SJSA1 (cell line): Measurements from ENCODE around the gene ATP6V1F. TPM values are rescaled to one million over a fixed set of nuclear protein-coding genes. Genes with fewer than 3 reads are reported as not detected.
A peak's percentile ranks its signal among the peaks of the same experiment; 100 is the strongest.

Experiments used
- DNase-seq, 2 experiments: peaks; one replicate each; pipeline ENCODE4 v3.0.0-alpha.2; 2015 to 2020; ENCODE audit warnings: low spot score in 2 of 2, low read depth in 1 of 2
- H3K27ac ChIP-seq: fragments of 250-450 bp; sonication (Bioruptor Pico); 2 replicates; pipeline ENCODE4 v1.5.1; 2020; ENCODE audit warnings: mild to moderate bottlenecking, moderate library complexity
- H3K27me3 ChIP-seq: fragments of 250-450 bp; sonication (Bioruptor Pico); replicated peaks from 2 replicates; pipeline ENCODE4 v1.5.1; 2020; ENCODE audit warnings: mild to moderate bottlenecking, moderate library complexity
- H3K36me3 ChIP-seq: fragments of 250-450 bp; sonication (Bioruptor Pico); 2 replicates; pipeline ENCODE4 v1.5.1; 2020; ENCODE audit warnings: mild to moderate bottlenecking
- H3K4me1 ChIP-seq: fragments of 250-450 bp; sonication (Bioruptor Pico); replicated peaks from 2 replicates; pipeline ENCODE4 v1.6.1; 2021; ENCODE audit warnings: mild to moderate bottlenecking
- H3K4me3 ChIP-seq: fragments of 250-450 bp; sonication (Bioruptor Pico); 2 replicates; pipeline ENCODE4 v1.5.1; 2020; ENCODE audit warnings: mild to moderate bottlenecking
- H3K9me3 ChIP-seq: fragments of 250-450 bp; sonication (Bioruptor Pico); replicated peaks from 2 replicates; pipeline ENCODE4 v1.5.1; 2020; ENCODE audit warnings: mild to moderate bottlenecking
- total RNA-seq: library from RNA; depleted of rRNA; stranded (reverse); fragments of >200 nt; shearing (Covaris generic); gene quantifications from 2 replicates; pipeline ENCODE4 v1.2.3, GENCODE V29; 2014

ATP6V1F gene
- total RNA-seq, 1 experiment from 2014 or later: 96.2 TPM

DNA sequence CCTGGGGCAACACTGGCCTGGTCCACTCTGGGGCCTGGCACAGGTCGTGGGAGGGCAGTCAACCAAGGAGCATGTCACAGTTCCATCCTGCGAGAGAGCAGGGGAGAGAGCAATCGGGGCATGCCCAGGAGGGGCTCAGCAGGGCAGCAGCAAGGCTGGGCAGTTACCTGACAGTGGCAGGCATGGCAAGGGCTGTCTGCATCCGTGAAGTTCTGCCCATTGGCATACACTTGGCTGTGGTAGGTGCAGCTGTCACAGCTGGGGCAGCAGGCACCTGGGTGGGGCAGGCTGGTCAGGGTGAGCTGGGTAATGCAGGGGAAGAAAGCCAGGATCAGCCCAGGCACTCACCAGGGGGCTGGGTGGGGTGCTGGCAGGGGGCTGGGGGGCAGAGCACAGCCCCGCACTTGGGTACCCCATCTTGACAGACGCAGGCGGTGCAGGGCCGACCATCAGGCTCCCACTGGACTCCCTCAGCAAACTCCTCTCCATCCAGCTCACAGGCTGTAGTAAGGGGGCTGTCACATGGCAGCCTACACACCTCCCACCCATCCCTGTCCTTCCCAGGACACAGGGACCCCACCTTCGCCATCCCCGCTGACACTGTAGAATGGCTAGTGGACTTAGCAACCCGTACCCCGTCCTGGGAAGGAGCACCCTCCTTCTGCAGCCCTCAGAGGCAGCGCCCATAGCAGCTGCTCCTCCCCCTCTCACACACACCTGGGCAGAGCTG is 30.0 kb downstream of the ATP6V1F start:
- Histone ChIP-seq H3K4me3 (no peak overlapping the region), H3K27ac (no peak overlapping the region), H3K36me3 (no peaks in the 10 kb centered on the region), H3K27me3 (no peaks in the 10 kb centered on the region), H3K9me3 (no peaks in the 10 kb centered on the region), H3K4me1 (no peaks in the 10 kb centered on the region)
- DNase-seq: no peak

GRCh38 chr7:128893251-128894100 is 30.8 kb downstream of the ATP6V1F start:
- DNase-seq: no peak
- H3K9me3 ChIP-seq: no peaks in the 10 kb centered on the region
- no peak overlapping the region for H3K27ac ChIP-seq
- H3K4me3 ChIP-seq: no peak overlapping the region
- H3K27me3 ChIP-seq: no peaks in the 10 kb centered on the region
- no peaks in the 10 kb centered on the region for H3K36me3 ChIP-seq
- no peaks in the 10 kb centered on the region for H3K4me1 ChIP-seq

GRCh38 chr7:128894101-128894440 is 31.4 kb downstream of the ATP6V1F start:
- H3K4me1 ChIP-seq: no peaks in the 10 kb centered on the region
- no peak overlapping the region for H3K27ac ChIP-seq
- no peaks in the 10 kb centered on the region for H3K9me3 ChIP-seq
- no peaks in the 10 kb centered on the region for H3K27me3 ChIP-seq
- no peak overlapping the region for H3K4me3 ChIP-seq
- H3K36me3 ChIP-seq: no peaks in the 10 kb centered on the region
- DNase-seq: no peak

GRCh38 chr7:128895320-128895719 is 32.7 kb downstream of the ATP6V1F start:
- Histone ChIP-seq H3K36me3 (no peaks in the 10 kb centered on the region), H3K27ac (no peak overlapping the region), H3K4me1 (no peaks in the 10 kb centered on the region), H3K9me3 (no peaks in the 10 kb centered on the region), H3K4me3 (no peak overlapping the region), H3K27me3 (0 out of 2 replicates have a peak, but pooled peaks cover 2% of the 10 kb centered on the region)
- DNase-seq: no peak

GRCh38 chr7:128899392-128899791 is 36.7 kb downstream of the ATP6V1F start:
- no peak overlapping the region for H3K27ac ChIP-seq
- no peak overlapping the region for H3K4me3 ChIP-seq
- H3K9me3 ChIP-seq: no peaks in the 10 kb centered on the region
- H3K4me1 ChIP-seq: no peaks in the 10 kb centered on the region
- no peak for DNase-seq
- H3K27me3 ChIP-seq: 0 out of 2 replicates have a peak, but pooled peaks cover 2% of the 10 kb centered on the region
- no peaks in the 10 kb centered on the region for H3K36me3 ChIP-seq

DNA sequence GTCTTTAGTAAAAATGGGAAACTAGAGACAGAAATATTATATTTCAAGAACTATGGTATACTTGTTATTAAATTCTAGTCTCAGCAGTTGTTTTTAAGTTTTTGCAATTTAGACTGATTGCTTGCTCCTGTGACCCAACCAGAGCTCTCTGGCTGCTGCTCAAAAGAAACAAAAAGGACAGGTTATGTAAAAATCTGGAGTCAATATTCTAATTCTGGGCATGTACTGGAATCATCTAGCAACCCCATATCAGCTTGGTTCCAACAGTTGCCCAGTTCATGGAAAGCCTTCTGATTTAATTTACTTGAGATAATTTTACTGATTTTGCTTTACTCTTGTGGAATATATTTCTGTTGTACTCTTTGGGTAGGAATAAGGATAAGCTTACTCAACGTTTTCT is 37.6 kb downstream of the ATP6V1F start:
- no peak overlapping the region for H3K27ac ChIP-seq
- no peak for DNase-seq
- H3K4me1 ChIP-seq: no peaks in the 10 kb centered on the region
- H3K9me3 ChIP-seq: no peaks in the 10 kb centered on the region
- no peaks in the 10 kb centered on the region for H3K36me3 ChIP-seq
- 0 out of 2 replicates have a peak, but pooled peaks cover 5% of the 10 kb centered on the region for H3K27me3 ChIP-seq
- H3K4me3 ChIP-seq: no peak overlapping the region

- no peak for DNase-seq
- Histone ChIP-seq H3K27ac (no peak overlapping the region), H3K4me1 (no peaks in the 10 kb centered on the region), H3K27me3 (0 out of 2 replicates have a peak, but pooled peaks cover 5% of the 10 kb centered on the region), H3K4me3 (no peak overlapping the region), H3K9me3 (no peaks in the 10 kb centered on the region), H3K36me3 (no peaks in the 10 kb centered on the region)
Measured at GRCh38 chr7:128902761-128903585, 40.3 kb downstream of the ATP6V1F start.

GRCh38 chr7:128903621-128904361 is 41.1 kb downstream of the ATP6V1F start:
- no peak overlapping the region for H3K4me3 ChIP-seq
- 0 out of 2 replicates have a peak, but pooled peaks cover 8% of the 10 kb centered on the region for H3K27me3 ChIP-seq
- H3K36me3 ChIP-seq: no peaks in the 10 kb centered on the region
- no peaks in the 10 kb centered on the region for H3K9me3 ChIP-seq
- no peaks in the 10 kb centered on the region for H3K4me1 ChIP-seq
- no peak for DNase-seq
- H3K27ac ChIP-seq: no peak overlapping the region

GRCh38 chr7:128904381-128905197 is 41.9 kb downstream of the ATP6V1F start:
- H3K27me3 ChIP-seq: peaks cover 16% of the 10 kb centered on the region; the same call in 1 of the 2 replicates
- peak in 1 of 2 experiments; percentile 21 for DNase-seq
- peaks cover 4% of the 10 kb centered on the region for H3K4me1 ChIP-seq
- no peak overlapping the region for H3K4me3 ChIP-seq
- H3K9me3 ChIP-seq: no peaks in the 10 kb centered on the region
- H3K27ac ChIP-seq: no peak overlapping the region
- H3K36me3 ChIP-seq: no peaks in the 10 kb centered on the region

DNA sequence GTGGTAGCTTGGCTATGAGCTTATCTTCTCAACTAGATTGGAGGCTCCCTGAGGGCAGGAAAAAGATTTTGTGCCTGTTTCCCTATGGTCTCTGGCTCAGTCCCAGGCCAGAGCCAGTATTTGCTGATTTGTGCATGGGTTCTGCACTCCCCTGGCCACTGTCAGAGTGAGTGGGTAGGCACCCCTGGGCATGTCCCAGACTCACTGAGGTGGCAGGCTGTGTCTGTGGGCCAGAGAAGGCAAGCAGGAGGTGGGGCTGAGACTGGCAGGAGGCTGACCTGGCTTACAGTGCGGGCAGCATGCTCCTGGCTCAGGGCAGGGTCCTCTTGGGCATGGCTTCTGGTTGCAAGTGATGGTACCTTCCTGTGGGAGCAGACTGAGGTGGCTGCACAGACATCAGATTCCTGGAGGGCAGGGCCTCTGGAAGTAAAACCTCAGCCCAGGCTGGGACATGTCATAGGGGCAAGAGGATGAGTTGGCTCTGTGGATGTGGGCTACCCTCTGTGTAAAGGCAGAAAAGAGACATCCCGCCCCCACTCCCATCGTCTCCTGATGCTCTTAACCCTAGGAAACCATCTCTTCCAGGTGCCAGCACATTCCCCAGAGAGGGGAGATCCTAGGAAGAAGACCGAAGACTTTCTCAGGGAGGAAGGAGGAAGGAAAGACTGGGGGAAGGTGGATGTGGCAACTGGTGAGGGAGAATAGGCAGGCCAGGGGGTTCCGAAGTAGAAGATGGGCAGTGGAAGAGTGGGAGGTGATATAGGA is 43.5 kb downstream of the ATP6V1F start:
- no peak overlapping the region for H3K27ac ChIP-seq
- no peaks in the 10 kb centered on the region for H3K9me3 ChIP-seq

DNA sequence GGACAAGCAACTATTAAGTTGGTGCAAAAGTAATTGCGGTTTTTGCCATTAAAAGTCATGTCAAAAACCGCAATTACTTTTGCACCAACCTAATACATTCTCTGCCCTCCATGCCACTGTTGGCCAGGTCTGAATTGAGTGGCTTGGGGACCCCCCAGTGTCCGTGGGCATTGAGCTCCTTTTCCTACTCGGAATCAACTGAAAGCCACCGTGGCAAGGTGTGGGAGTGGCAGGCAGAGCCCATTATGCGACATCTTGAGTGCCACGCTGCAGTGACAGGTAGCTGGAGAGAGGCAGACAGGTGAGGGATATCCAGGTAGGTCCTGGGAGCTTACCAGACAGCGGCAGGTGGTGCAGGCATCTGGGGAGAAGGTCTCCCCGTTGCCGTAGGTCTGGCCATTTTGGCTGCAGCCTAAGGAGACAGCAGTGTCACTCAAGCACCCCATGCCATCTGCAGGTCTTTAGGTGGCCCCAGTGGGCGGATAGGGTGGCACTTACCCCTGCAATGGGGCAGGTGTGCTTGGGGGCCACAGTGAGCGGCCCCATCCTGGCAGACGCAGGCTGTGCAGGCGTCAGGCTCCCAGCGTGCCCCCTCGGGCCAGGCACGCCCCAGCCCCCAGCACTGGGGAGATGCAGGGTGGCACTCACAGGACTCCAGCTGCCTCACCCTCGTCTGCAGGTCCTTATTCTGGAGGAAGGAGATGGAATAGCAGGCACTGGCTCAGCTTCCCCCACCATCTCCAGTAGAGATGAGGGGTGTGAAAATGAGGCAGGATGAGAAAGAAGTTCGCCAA is 44.3 kb downstream of the ATP6V1F start:
- Histone ChIP-seq H3K27ac (no peak overlapping the region), H3K4me1 (peaks cover 11% of the 10 kb centered on the region), H3K27me3 (peaks cover 21% of the 10 kb centered on the region; the same call in 1 of the 2 replicates), H3K36me3 (no peaks in the 10 kb centered on the region), H3K4me3 (no peak overlapping the region), H3K9me3 (no peaks in the 10 kb centered on the region)
- DNase-seq: no peak

More for the DNA sequence above, 43.5 kb downstream of the ATP6V1F start:
- no peaks in the 10 kb centered on the region for H3K36me3 ChIP-seq
- H3K27me3 ChIP-seq: peaks cover 21% of the 10 kb centered on the region; the same call in 1 of the 2 replicates
- H3K4me1 ChIP-seq: peaks cover 11% of the 10 kb centered on the region
- DNase-seq: no peak
- H3K4me3 ChIP-seq: no peak overlapping the region
